ENCODE data around the gene LRP1-AS.
"Not testable (repeated sequence)": the region's sequence is repeated elsewhere in the genome, so short reads cannot be mapped to it uniquely, and the experiment has no call there.

The LRP1-AS gene

GRCh38 chr12:57138526-57139272, 8.7 kb downstream of the LRP1-AS start:
- DNase-seq, result no peak

- no peak for DNase-seq
These were observed 11.7 kb downstream of the LRP1-AS start for GRCh38 chr12:57135527-57136326.

GRCh38 chr12:57134949-57135348, 12.5 kb downstream of the LRP1-AS start:
- no peak for DNase-seq

- DNase-seq, result no peak
These were observed 13.5 kb downstream of the LRP1-AS start for GRCh38 chr12:57133916-57134315.

GRCh38 chr12:57133013-57133569, 14.3 kb downstream of the LRP1-AS start:
- no peak for DNase-seq

- DNase-seq, result no peak
These were observed 15.3 kb downstream of the LRP1-AS start for GRCh38 chr12:57131896-57132744.

- DNase-seq, result no peak
These were observed 16.5 kb downstream of the LRP1-AS start for GRCh38 chr12:57130941-57131340.

GRCh38 chr12:57129889-57130288, 17.5 kb downstream of the LRP1-AS start:
- no peak for DNase-seq

- DNase-seq, result no peak
These were observed 18.0 kb downstream of the LRP1-AS start for GRCh38 chr12:57129321-57129842.

GRCh38 chr12:57128519-57129247, 18.7 kb downstream of the LRP1-AS start:
- DNase-seq, result no peak

- peak; percentile 45 for DNase-seq
These were observed 19.5 kb downstream of the LRP1-AS start, which contains the start of gene LRP1 for GRCh38 chr12:57127726-57128518. Gene LRP1 (plus strand): TSS chr12:57128483. CDS start chr12:57128965, 482 bp downstream.

GRCh38 chr12:57127101-57127725, 20.2 kb downstream of the LRP1-AS start:
- DNase-seq, result no peak

- DNase-seq, result no peak
These were observed 20.9 kb downstream of the LRP1-AS start for GRCh38 chr12:57126561-57126960.

- no peak for DNase-seq
These were observed 21.4 kb downstream of the LRP1-AS start for GRCh38 chr12:57126061-57126460.

GRCh38 chr12:57124261-57124877, 23.1 kb downstream of the LRP1-AS start:
- DNase-seq, result peak; percentile 56

- DNase-seq, result no peak
These were observed 23.6 kb downstream of the LRP1-AS start for GRCh38 chr12:57123813-57124212.

GRCh38 chr12:57120718-57121117, 26.7 kb downstream of the LRP1-AS start:
- DNase-seq, result not testable (repeated sequence)

GRCh38 chr12:57119294-57120085, 27.9 kb downstream of the LRP1-AS start:
- no peak for DNase-seq

GRCh38 chr12:57118711-57119271, 28.6 kb downstream of the LRP1-AS start:
- DNase-seq, result no peak
